Heart left ventricle (tissue), 13 donors: ENCODE results near the gene CCNQ.

Source experiments
- CTCF ChIP-seq, 12 donors: fragments of 200-600 bp; sonication (generic) in 4 of 12; IDR thresholded peaks; one replicate each; pipeline versions ENCODE4 v1.5.0 to v1.8.0; 2018 to 2022; ENCODE audit warnings: antibody characterized with exemption in 12 of 12, mild to moderate bottlenecking in 5 of 12
- POLR2A ChIP-seq, 2 donors: fragments of 450-650 bp; IDR thresholded peaks; one replicate each; pipeline ENCODE4 v1.6.1; 2017; ENCODE audit warnings: antibody characterized with exemption in 2 of 2, mild to moderate bottlenecking in 2 of 2, moderate library complexity in 2 of 2
- donor health status: ischemic (EF 13 %, LVEDD 7.1; RV severe dilation, severe dysfunction).
- donor health status: DM: no; HTN: yes; CAD: no.
- donor health status: DM: no; HTN: no; CAD: no.
- donor health status: ischemic (EF 25% LVEDD 6.9; RV normal size, moderate dysfunction).
- donor health status: ischemic (EF 25% LVEDD 5.7; RV mildly dilated, moderate dysfunction).
- donor health status: ischemic (EF 35%, LVEDD 5.7; RV mildly dilated, moderate dysfunction).
- donor health status: nonischemic (EF 11% LVEDD 7.7; RV severe dilation, severe dysfunction).
- donor health status: DM: yes; HTN: yes; CAD: no.
- donor health status: PGD.
- donor health status: ischemic (EF 29% LVEDD 5.4; RV normal size, mild dysfunction).
- donor health status: nonischemic (EF 23%, LVEDD 6.1; RV moderate dilation, normal function).

- no peak for TF ChIP-seq POLR2A (IDR thresholded peaks at IDR 0.05)
- TF ChIP-seq CTCF (IDR thresholded peaks at IDR 0.05), result no peak
Measured at GRCh38 chrX:153549807-153550206, 49.1 kb downstream of the CCNQ start.
